PC-9 (cell line): ENCODE results near the gene ERH. TPM values are rescaled to one million over a fixed set of nuclear protein-coding genes. Genes with fewer than 3 reads are reported as not detected.

Experiments
- BruUV-seq: library from RNA; stranded (reverse); fragments of 400-500 nt; replicated peaks from 2 replicates; lab custom pipeline; 2021; lab: Mats Ljungman, UMichigan
- CTCF ChIA-PET: fragments of 300-600 bp; sonication (Branson Sonifier 250); formaldehyde crosslinking; loops from one replicate; lab custom pipeline; 2022; ENCODE audit warnings: antibody characterized with exemption; lab: Charles Lee
- POLR2A ChIA-PET: fragments of 300-600 bp; sonication (Branson Sonifier 250); formaldehyde crosslinking; loops from one replicate; lab custom pipeline; 2022; ENCODE audit warnings: antibody characterized with exemption; ENCODE audit not compliant: unreplicated experiment; lab: Charles Lee
- DNase-seq, 2 experiments: peaks; one replicate each; pipeline versions ENCODE4 v3.0.0 to v3.0.0-alpha.2; 2015 to 2022; ENCODE audit warnings: mixed read lengths in 1 of 2
- H2AFZ ChIP-seq: fragments of 200-600 bp; sonication (generic); 2 replicates; pipeline ENCODE4 v1.8.1; 2017; ENCODE audit warnings: antibody characterized with exemption
- H3F3A ChIP-seq: fragments of 200-600 bp; sonication (generic); 2 replicates; pipeline ENCODE4 v1.8.1; 2017; ENCODE audit warnings: antibody characterized with exemption, mild to moderate bottlenecking, low read depth; ENCODE audit not compliant: insufficient read depth
- H3K27ac ChIP-seq: fragments of 200-600 bp; sonication (generic); 2 replicates; pipeline ENCODE4 v1.6.1; 2016; ENCODE audit warnings: mixed run types
- H3K27me3 ChIP-seq: fragments of 200-600 bp; sonication (generic); 2 replicates; pipeline ENCODE4 v1.6.1; 2016; ENCODE audit warnings: low read depth, mixed run types; ENCODE audit not compliant: insufficient read depth
- H3K36me3 ChIP-seq: fragments of 200-600 bp; sonication (generic); 2 replicates; pipeline ENCODE4 v1.6.1; 2016; ENCODE audit warnings: low read depth, mixed run types
- H3K4me1 ChIP-seq: fragments of 200-600 bp; sonication (generic); replicated peaks from 2 replicates; pipeline ENCODE4 v1.6.1; 2016; ENCODE audit warnings: mixed run types; ENCODE audit not compliant: insufficient read depth
- H3K4me2 ChIP-seq: fragments of 200-600 bp; sonication (generic); 2 replicates; pipeline ENCODE4 v1.6.1; 2017; ENCODE audit warnings: mixed run types
- H3K4me3 ChIP-seq: fragments of 200-600 bp; sonication (generic); 2 replicates; pipeline ENCODE4 v1.6.1; 2016; ENCODE audit warnings: mixed run types
- H3K79me2 ChIP-seq: fragments of 200-600 bp; sonication (generic); 2 replicates; pipeline ENCODE4 v1.6.1; 2017; ENCODE audit warnings: low read depth, mixed run types
- H3K9me2 ChIP-seq: fragments of 200-600 bp; sonication (generic); 2 replicates; pipeline ENCODE4 v1.8.1; 2017; ENCODE audit warnings: mild to moderate bottlenecking; ENCODE audit not compliant: insufficient read depth
- H3K9me3 ChIP-seq: fragments of 200-600 bp; sonication (generic); 2 replicates; pipeline ENCODE4 v1.8.1; 2016; ENCODE audit warnings: low read depth; ENCODE audit not compliant: insufficient read depth
- H4K20me1 ChIP-seq: fragments of 200-600 bp; sonication (generic); 2 replicates; pipeline ENCODE4 v1.8.1; 2017; ENCODE audit not compliant: insufficient read depth
- CTCF ChIP-seq: fragments of 200-600 bp; sonication (generic); conservative IDR thresholded peaks from 2 replicates; pipeline ENCODE4 v1.6.1; 2017; ENCODE audit warnings: mixed run types, antibody characterized with exemption, mild to moderate bottlenecking, moderate library complexity
- EZH2 ChIP-seq: fragments of 200-600 bp; sonication (generic); IDR thresholded peaks from 2 replicates; pipeline ENCODE4 v1.8.0; 2017; ENCODE audit warnings: antibody characterized with exemption, low read depth
- intact Hi-C: fragments of 100-400 bp; cut with micrococcal nuclease; formaldehyde crosslinking; loops from one replicate; pipeline ENCODE4 v1.10.0; 2022; ENCODE audit not compliant: unreplicated experiment
- total RNA-seq: library from RNA; stranded (reverse); gene quantifications from 2 replicates; pipeline ENCODE4 v1.2.3, GENCODE V29; 2021

Gene ERH
- total RNA-seq, 1 experiment from 2014 or later = 347 TPM

GRCh38 chr14:69366761-69367160 lies 31.3 kb downstream of the ERH start:
- no peaks in the 10 kb centered on the region for H3K9me3 ChIP-seq
- no peak overlapping the region for H2AFZ ChIP-seq
- intact Hi-C loops = no loop called here
- no peaks in the 10 kb centered on the region for H3K9me2 ChIP-seq
- no peak overlapping the region for H3K4me2 ChIP-seq
- H3K36me3 ChIP-seq = no peaks in the 10 kb centered on the region
- TF ChIP-seq EZH2 (no peak), CTCF (no peak)
- H3K79me2 ChIP-seq = no peaks in the 10 kb centered on the region
- no TSS peak for BruUV-seq
- ChIA-PET POLR2A (no interaction called here), CTCF (no interaction called here)
- no peaks in the 10 kb centered on the region for H4K20me1 ChIP-seq
- H3F3A ChIP-seq = no peaks in the 10 kb centered on the region; the same call in 1 of the 2 replicates
- H3K4me3 ChIP-seq = no peak overlapping the region
- H3K27me3 ChIP-seq = no peaks in the 10 kb centered on the region
- no peak overlapping the region for H3K27ac ChIP-seq
- no peaks in the 10 kb centered on the region for H3K4me1 ChIP-seq
- DNase-seq = no peak

- POLR2A ChIA-PET = no interaction called here
- Histone ChIP-seq H3K27ac (no peak overlapping the region), H3K36me3 (no peaks in the 10 kb centered on the region), H4K20me1 (no peaks in the 10 kb centered on the region), H3K4me3 (no peak overlapping the region), H3K4me1 (no peaks in the 10 kb centered on the region), H3F3A (no peaks in the 10 kb centered on the region; the same call in 1 of the 2 replicates), H3K9me3 (no peaks in the 10 kb centered on the region), H2AFZ (no peak overlapping the region), H3K4me2 (no peak overlapping the region), H3K27me3 (no peaks in the 10 kb centered on the region), H3K79me2 (no peaks in the 10 kb centered on the region), H3K9me2 (no peaks in the 10 kb centered on the region)
- no TSS peak for BruUV-seq
- DNase-seq = no peak
- CTCF ChIA-PET = no interaction called here
- TF ChIP-seq EZH2 (no peak), CTCF (no peak)
- intact Hi-C loops = no loop called here
These were observed 32.0 kb downstream of the ERH start for GRCh38 chr14:69366069-69366468.

GRCh38 chr14:69364378-69364777 lies 33.7 kb downstream of the ERH start:
- H3K4me2 ChIP-seq = no peak overlapping the region
- BruUV-seq = no TSS peak
- no peaks in the 10 kb centered on the region for H3K79me2 ChIP-seq
- no peak overlapping the region for H2AFZ ChIP-seq
- H3F3A ChIP-seq = no peaks in the 10 kb centered on the region
- DNase-seq = no peak
- H3K4me1 ChIP-seq = no peaks in the 10 kb centered on the region
- no peaks in the 10 kb centered on the region for H3K36me3 ChIP-seq
- no peak for TF ChIP-seq EZH2
- TF ChIP-seq CTCF = no peak
- no peak overlapping the region for H3K27ac ChIP-seq
- no peaks in the 10 kb centered on the region for H3K9me3 ChIP-seq
- H3K27me3 ChIP-seq = no peaks in the 10 kb centered on the region
- H3K9me2 ChIP-seq = no peaks in the 10 kb centered on the region
- H4K20me1 ChIP-seq = no peaks in the 10 kb centered on the region
- ChIA-PET CTCF (no interaction called here), POLR2A (no interaction called here)
- no peak overlapping the region for H3K4me3 ChIP-seq
- intact Hi-C loops = no loop called here
